Left ventricle myocardium inferior (tissue), 1 donor: Measurements from ENCODE around the gene HAPLN3. TPM values are rescaled to one million over a fixed set of nuclear protein-coding genes. Genes with fewer than 3 reads are reported as not detected.

ENCODE experiments used
- DNase-seq: peaks from one replicate; pipeline ENCODE4 v3.0.0-alpha.2; 2020
- H3K27ac ChIP-seq: fragments of 200-600 bp; replicated peaks from 2 replicates; pipeline ENCODE4 v1.8.0; 2021
- H3K27me3 ChIP-seq: fragments of 200-600 bp; 2 replicates; pipeline ENCODE4 v1.8.0; 2021; ENCODE audit warnings: low read depth
- H3K36me3 ChIP-seq: fragments of 200-600 bp; 2 replicates; pipeline ENCODE4 v1.8.0; 2021
- H3K4me1 ChIP-seq: fragments of 200-600 bp; 2 replicates; pipeline ENCODE4 v1.8.0; 2021
- H3K4me3 ChIP-seq: fragments of 200-600 bp; 2 replicates; pipeline ENCODE4 v1.8.0; 2021; ENCODE audit warnings: mild to moderate bottlenecking, moderate library complexity
- H3K9me3 ChIP-seq: fragments of 200-600 bp; replicated peaks from 2 replicates; pipeline ENCODE4 v1.8.0; 2021
- CTCF ChIP-seq: fragments of 200-600 bp; IDR thresholded peaks from 2 replicates; pipeline ENCODE4 v1.8.0; 2021; ENCODE audit warnings: antibody characterized with exemption, mild to moderate bottlenecking, borderline replicate concordance
- intact Hi-C: fragments of 100-400 bp; cut with micrococcal nuclease; formaldehyde crosslinking; loops from one replicate; pipeline ENCODE4 v1.11.0; 2022
- total RNA-seq: library from RNA; stranded (reverse); fragmentation: NEBNext Ultra II Directional; extraction: Animal tissue kit (Norgen Biotek cat#: 25700); gene quantifications from one replicate; pipeline ENCODE4 v1.2.1, GENCODE V29; 2021
- donor health status: DM: no; HTN: yes; CAD: no; lungs with severe emphysema.

Gene HAPLN3
- total RNA-seq, 1 donor from 2014 or later, result 3.2 TPM

- Histone ChIP-seq H3K36me3 (no peaks in the 10 kb centered on the region), H3K4me3 (no peak overlapping the region), H3K9me3 (no peaks in the 10 kb centered on the region), H3K27me3 (no peaks in the 10 kb centered on the region), H3K4me1 (no peaks in the 10 kb centered on the region), H3K27ac (no peak overlapping the region)
- no peak for TF ChIP-seq CTCF
- intact Hi-C loops, result no loop called here
- no peak for DNase-seq
Observed at GRCh38 chr15:88880944-88881740, 14.2 kb downstream of the HAPLN3 start.

GRCh38 chr15:88878720-88879184 is 16.6 kb downstream of the HAPLN3 start:
- TF ChIP-seq CTCF, result peak; percentile 73
- Histone ChIP-seq H3K27ac (no peak overlapping the region), H3K27me3 (peaks cover 3% of the 10 kb centered on the region), H3K36me3 (no peaks in the 10 kb centered on the region), H3K4me3 (no peak overlapping the region), H3K9me3 (no peaks in the 10 kb centered on the region), H3K4me1 (no peaks in the 10 kb centered on the region)
- DNase-seq, result no peak
- intact Hi-C loops, result no loop called here

- Histone ChIP-seq H3K4me3 (no peak overlapping the region), H3K27ac (no peak overlapping the region), H3K4me1 (no peaks in the 10 kb centered on the region), H3K27me3 (peaks cover 10% of the 10 kb centered on the region), H3K9me3 (no peaks in the 10 kb centered on the region), H3K36me3 (no peaks in the 10 kb centered on the region)
- intact Hi-C loops, result no loop called here
- TF ChIP-seq CTCF, result no peak
- DNase-seq, result no peak
Observed at GRCh38 chr15:88877906-88878305, 17.4 kb downstream of the HAPLN3 start.

GRCh38 chr15:88877415-88877814 is 17.9 kb downstream of the HAPLN3 start:
- Histone ChIP-seq H3K36me3 (no peaks in the 10 kb centered on the region), H3K9me3 (no peaks in the 10 kb centered on the region), H3K27me3 (peaks cover 15% of the 10 kb centered on the region), H3K4me1 (no peaks in the 10 kb centered on the region), H3K4me3 (no peak overlapping the region), H3K27ac (no peak overlapping the region)
- intact Hi-C loops, result no loop called here
- no peak for DNase-seq
- TF ChIP-seq CTCF, result no peak

GRCh38 chr15:88876573-88876972 is 18.8 kb downstream of the HAPLN3 start:
- H3K27ac ChIP-seq, result no peak overlapping the region
- intact Hi-C loops, result no loop called here
- no peak for TF ChIP-seq CTCF
- H3K4me3 ChIP-seq, result no peak overlapping the region
- DNase-seq, result no peak
- H3K36me3 ChIP-seq, result no peaks in the 10 kb centered on the region
- H3K4me1 ChIP-seq, result no peaks in the 10 kb centered on the region
- H3K9me3 ChIP-seq, result no peaks in the 10 kb centered on the region
- peaks cover 22% of the 10 kb centered on the region for H3K27me3 ChIP-seq
